Psoas muscle (tissue), 8 donors: ENCODE data around the gene SMIM8. TPM values are rescaled to one million over a fixed set of nuclear protein-coding genes. Genes with fewer than 3 reads are reported as not detected.

ENCODE experiments used
- ATAC-seq, 4 donors: fragments of 200-7000 bp; cut with Tn5 transposase; one replicate each; pipeline ENCODE4 v1.9.1; 2020; ENCODE audit warnings: moderate library complexity in 3 of 4, mild to moderate bottlenecking in 2 of 4
- DNase-seq, 2 donors: peaks; one replicate each; pipeline ENCODE4 v3.0.0-alpha.2; 2020
- H3K27ac ChIP-seq: fragments of 200-600 bp; one replicate; pipeline ENCODE4 v1.8.0; 2022
- H3K27me3 ChIP-seq, 3 donors: fragments of 200-600 bp in 1 of 3; one replicate each; pipeline versions ENCODE4 v1.6.1 to v1.8.0; 2013 to 2022; ENCODE audit warnings: low read length in 2 of 3, mild to moderate bottlenecking in 2 of 3, moderate library complexity in 1 of 3; ENCODE audit not compliant: insufficient read depth in 3 of 3
- H3K36me3 ChIP-seq, 2 donors: fragments of 200-600 bp in 1 of 2; one replicate each; pipeline versions ENCODE4 v1.6.1 to v1.8.0; 2013 to 2022; ENCODE audit warnings: low read depth in 1 of 2, mild to moderate bottlenecking in 1 of 2, moderate library complexity in 1 of 2; ENCODE audit not compliant: insufficient read depth in 1 of 2
- H3K4me1 ChIP-seq: fragments of 200-600 bp; one replicate; pipeline ENCODE4 v1.8.0; 2022
- H3K4me3 ChIP-seq: fragments of 200-600 bp; one replicate; pipeline ENCODE4 v1.8.0; 2022; ENCODE audit warnings: mild to moderate bottlenecking
- H3K9me3 ChIP-seq: fragments of 200-600 bp; one replicate; pipeline ENCODE4 v1.8.0; 2022
- WGBS, 3 donors: extraction: QIAGEN DNeasy Blood & Tissue Kit; methylation state at CpG; one replicate each; pipeline versions ENCODE4 v1.1.6 to v1.1.7; 2013; 5-methylcytosine and 5-hydroxymethylcytosine counted together
- intact Hi-C, 2 donors: fragments of 100-400 bp; cut with DNase I; formaldehyde crosslinking; loops; one replicate each; pipeline versions ENCODE4 v1.11.0 to v1.14.2; 2022
- polyA plus RNA-seq, 3 donors: library from polyadenylated mRNA; stranded (reverse); fragments of 200-250 nt; gene quantifications; one replicate each; pipeline ENCODE4 v1.2.3, GENCODE V29; 2013
- total RNA-seq, 4 donors: library from RNA; stranded (reverse); fragmentation: NEBNext Ultra II Directional in 2 of 4; extraction: Animal tissue kit (Norgen Biotek cat#: 25700) in 2 of 4; gene quantifications; one replicate each; pipeline versions ENCODE4 v1.2.1 to v1.2.4, GENCODE V29; 2021 to 2023
- TF ChIP-seq, protein P1 (sequence below): fragments of 200-600 bp; IDR thresholded peaks from one replicate; pipeline ENCODE4 v1.8.0; 2022; ENCODE audit warnings: antibody characterized with exemption
- donor health status: healthy with polysubstance abuse.
- donor health status: DM: no; HTN: no; CAD: no; lungs with moderate emphysema.
- donor health status: Bipolar disorder and iron deficiency.
- donor health status: healthy.
- donor health status: DM: yes; HTN: yes; CAD: no.
- donor health status: DM: no; HTN: no; CAD: no.
- donor health status: DM: no; HTN: no; CAD: no.
- donor health status: DM: yes; HTN: yes; CAD: no.

SMIM8 gene
- total and polyA plus RNA-seq, 7 donors = 3.7 to 8.6 (median 5.7) TPM

DNA sequence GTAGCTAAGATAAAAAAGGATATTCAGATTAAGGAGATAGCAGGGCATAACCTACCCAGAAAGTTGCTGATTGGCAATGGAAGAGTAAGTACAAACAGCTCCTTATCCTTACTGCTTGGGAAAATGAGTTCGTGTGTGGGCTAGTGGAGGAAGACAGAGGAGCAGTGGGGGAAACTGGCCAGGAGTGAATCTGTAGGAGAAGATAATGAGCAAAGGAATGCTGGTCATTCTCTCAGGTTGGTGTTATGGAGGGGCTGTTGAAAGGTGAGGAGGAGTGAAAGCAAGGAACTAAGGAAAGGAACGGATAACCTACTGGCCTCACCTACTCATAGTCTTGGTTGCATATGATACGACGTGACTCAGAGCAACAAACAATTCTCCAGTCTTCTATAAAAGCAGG, 14.0 kb downstream of the SMIM8 start:
- Histone ChIP-seq H3K4me1 (no peaks in the 10 kb centered on the region), H3K4me3 (no peak overlapping the region), H3K9me3 (no peaks in the 10 kb centered on the region), H3K27ac (no peak overlapping the region), H3K36me3 (no peaks in the 10 kb centered on the region), H3K27me3 (no peaks in the 10 kb centered on the region)
- TF ChIP-seq, protein P1, sequence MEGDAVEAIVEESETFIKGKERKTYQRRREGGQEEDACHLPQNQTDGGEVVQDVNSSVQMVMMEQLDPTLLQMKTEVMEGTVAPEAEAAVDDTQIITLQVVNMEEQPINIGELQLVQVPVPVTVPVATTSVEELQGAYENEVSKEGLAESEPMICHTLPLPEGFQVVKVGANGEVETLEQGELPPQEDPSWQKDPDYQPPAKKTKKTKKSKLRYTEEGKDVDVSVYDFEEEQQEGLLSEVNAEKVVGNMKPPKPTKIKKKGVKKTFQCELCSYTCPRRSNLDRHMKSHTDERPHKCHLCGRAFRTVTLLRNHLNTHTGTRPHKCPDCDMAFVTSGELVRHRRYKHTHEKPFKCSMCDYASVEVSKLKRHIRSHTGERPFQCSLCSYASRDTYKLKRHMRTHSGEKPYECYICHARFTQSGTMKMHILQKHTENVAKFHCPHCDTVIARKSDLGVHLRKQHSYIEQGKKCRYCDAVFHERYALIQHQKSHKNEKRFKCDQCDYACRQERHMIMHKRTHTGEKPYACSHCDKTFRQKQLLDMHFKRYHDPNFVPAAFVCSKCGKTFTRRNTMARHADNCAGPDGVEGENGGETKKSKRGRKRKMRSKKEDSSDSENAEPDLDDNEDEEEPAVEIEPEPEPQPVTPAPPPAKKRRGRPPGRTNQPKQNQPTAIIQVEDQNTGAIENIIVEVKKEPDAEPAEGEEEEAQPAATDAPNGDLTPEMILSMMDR = no peak
- WGBS, 3 donors = 89 to 94% (median 91%) methylated on average over 4 of the region's 4 CpGs
- intact Hi-C loops = no loop called here
- DNase-seq = no peak
- no peak for ATAC-seq

DNA sequence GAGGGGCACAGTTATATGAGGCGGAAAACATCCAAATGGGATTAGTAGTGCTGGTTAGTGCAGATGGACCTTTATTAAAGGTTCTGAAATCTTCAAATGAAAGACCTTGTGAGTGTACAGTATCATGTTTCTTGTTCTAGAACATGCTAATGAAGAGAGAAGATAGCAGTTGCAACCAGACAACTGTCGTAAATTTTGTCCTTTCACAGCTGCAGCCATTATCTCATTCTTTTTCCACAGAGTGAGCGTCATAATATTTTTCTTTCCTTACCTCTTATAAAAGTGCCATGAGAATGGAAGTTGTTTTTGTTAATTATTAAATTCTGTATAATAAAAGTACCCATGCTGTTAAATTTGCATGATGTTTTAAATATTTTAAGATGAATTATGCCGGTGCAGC, 17.8 kb downstream of the SMIM8 start:
- intact Hi-C loops = no loop called here
- Histone ChIP-seq H3K4me1 (no peaks in the 10 kb centered on the region), H3K27me3 (no peaks in the 10 kb centered on the region), H3K27ac (no peak overlapping the region), H3K4me3 (peak overlapping the region; percentile 19), H3K9me3 (no peaks in the 10 kb centered on the region), H3K36me3 (peaks cover 0 to 8% of the 10 kb centered on the region in 2 donors)
- 50 to 63% (median 59%) methylated on average over 4 of the region's 4 CpGs for WGBS, 3 donors
- ATAC-seq (peak in 2 of 4 donors; percentile 40 to 52), DNase-seq (no peak)
- TF ChIP-seq, protein P1 = no peak

DNA sequence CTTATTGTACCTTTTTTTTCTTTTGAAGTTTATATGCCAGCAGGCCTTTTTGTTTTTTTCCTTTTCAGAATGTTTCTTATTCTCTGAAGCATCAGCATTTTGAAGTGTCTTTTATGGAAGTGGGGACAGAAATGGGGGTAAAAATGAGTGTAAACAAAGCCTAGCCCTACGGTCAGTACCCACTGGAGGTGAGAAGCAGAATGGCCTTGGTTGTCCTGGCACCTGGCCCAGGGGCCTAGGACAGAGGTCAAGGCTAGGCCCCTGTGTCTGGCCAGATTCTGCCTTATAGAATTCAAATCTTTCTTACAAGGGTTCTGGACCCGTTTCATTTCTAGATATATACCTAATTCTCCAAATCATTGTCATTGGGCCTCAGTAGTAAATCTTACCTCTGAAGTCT, 18.8 kb downstream of the SMIM8 start:
- WGBS, 3 donors = 87 to 95% (median 92%) methylated on average over 2 of the region's 2 CpGs
- intact Hi-C loops = no loop called here

DNA sequence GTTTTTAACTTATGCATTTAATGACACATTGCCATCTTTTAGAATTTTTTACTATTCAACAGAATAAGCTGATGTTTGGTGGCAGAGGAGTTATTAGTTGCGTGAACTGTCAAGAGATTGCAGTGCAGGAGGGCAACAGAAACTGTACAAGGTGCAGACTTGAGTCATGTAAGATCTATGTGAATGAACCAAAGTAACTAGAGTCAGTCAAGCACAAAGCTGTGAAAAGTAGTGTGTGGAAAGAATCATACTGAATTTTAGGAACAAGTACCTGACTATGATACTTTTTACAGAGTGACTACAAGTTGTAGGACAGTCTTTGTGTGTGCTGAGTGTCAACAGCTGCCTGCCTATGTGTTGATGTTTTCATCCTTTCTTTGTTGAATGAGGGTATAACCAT, 19.5 kb downstream of the SMIM8 start:
- no peaks in the 10 kb centered on the region for H3K27me3 ChIP-seq

More for the DNA sequence above, 18.8 kb downstream of the SMIM8 start:
- TF ChIP-seq, protein P1 = no peak
- Histone ChIP-seq H3K9me3 (no peaks in the 10 kb centered on the region), H3K27me3 (no peaks in the 10 kb centered on the region), H3K27ac (no peak overlapping the region), H3K4me1 (no peaks in the 10 kb centered on the region), H3K36me3 (peaks cover 0 to 9% of the 10 kb centered on the region in 2 donors), H3K4me3 (no peak overlapping the region)
- ATAC-seq (no peak), DNase-seq (no peak)

DNA sequence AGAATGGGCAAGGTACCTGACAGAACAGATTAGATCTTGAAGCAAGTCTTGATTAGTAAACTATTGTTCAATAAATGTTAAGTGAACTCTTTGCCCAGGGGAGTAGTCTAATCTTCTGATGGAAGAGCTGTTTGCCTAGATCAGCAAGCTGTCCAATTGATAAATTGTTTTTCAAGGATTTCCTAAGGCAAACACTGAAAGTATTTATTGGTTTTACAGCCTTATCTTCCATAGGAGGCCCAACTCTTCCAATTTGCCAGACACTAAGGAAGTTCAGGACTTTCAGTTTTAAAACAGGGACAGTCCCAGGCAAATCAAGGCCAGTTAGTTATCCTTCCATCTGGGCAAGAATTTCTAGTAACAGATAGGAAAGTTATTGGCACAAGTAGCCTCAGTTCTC, 20.4 kb downstream of the SMIM8 start:
- H3K4me3 ChIP-seq = no peak overlapping the region
- ATAC-seq = no peak
- no peaks in the 10 kb centered on the region for H3K27me3 ChIP-seq
- no peaks in the 10 kb centered on the region for H3K4me1 ChIP-seq
- H3K36me3 ChIP-seq = peaks cover 0 to 9% of the 10 kb centered on the region in 2 donors
- H3K9me3 ChIP-seq = no peaks in the 10 kb centered on the region
- H3K27ac ChIP-seq = no peak overlapping the region
- TF ChIP-seq, protein P1 = no peak
- intact Hi-C loops = no loop called here
- no peak for DNase-seq

More for the DNA sequence above, 19.5 kb downstream of the SMIM8 start:
- peaks cover 0 to 9% of the 10 kb centered on the region in 2 donors for H3K36me3 ChIP-seq
- intact Hi-C loops = no loop called here
- H3K9me3 ChIP-seq = no peaks in the 10 kb centered on the region
- no peak overlapping the region for H3K4me3 ChIP-seq
- TF ChIP-seq, protein P1 = no peak
- no peak overlapping the region for H3K27ac ChIP-seq
- 97 to 98% (median 97%) methylated on average over 1 of the region's 1 CpG for WGBS, 3 donors
- ATAC-seq (no peak), DNase-seq (no peak)
- no peaks in the 10 kb centered on the region for H3K4me1 ChIP-seq
